Heart left ventricle (tissue), 16 donors: ENCODE measurements around the gene ASRGL1. TPM values are rescaled to one million over a fixed set of nuclear protein-coding genes. Genes with fewer than 3 reads are reported as not detected.

Experiments
- ATAC-seq, 4 donors: fragments of 200-7000 bp; cut with Tn5 transposase; one replicate each; pipeline ENCODE4 v1.9.1; 2020 to 2022; ENCODE audit warnings: moderate library complexity in 4 of 4, mild to moderate bottlenecking in 3 of 4, moderate number of reproducible peaks in 1 of 4
- DNase-seq, 5 donors: peaks; one replicate each; pipeline ENCODE4 v3.0.0-alpha.2; 2020
- H3K27ac ChIP-seq, 12 donors: fragments of 200-600 bp; sonication (generic) in 4 of 12; one replicate each; pipeline versions ENCODE4 v1.5.0 to v1.8.0; 2016 to 2022; ENCODE audit warnings: mild to moderate bottlenecking in 2 of 12
- H3K27me3 ChIP-seq, 9 donors: fragments of 200-600 bp; sonication (generic) in 2 of 9; one replicate each; pipeline versions ENCODE4 v1.5.1 to v1.8.0; 2016 to 2022; ENCODE audit warnings: mild to moderate bottlenecking in 3 of 9
- H3K36me3 ChIP-seq, 9 donors: fragments of 200-600 bp; sonication (generic) in 2 of 9; one replicate each; pipeline versions ENCODE4 v1.5.0 to v1.8.0; 2018 to 2022; ENCODE audit warnings: mild to moderate bottlenecking in 2 of 9
- H3K4me1 ChIP-seq, 12 donors: fragments of 200-600 bp; sonication (generic) in 4 of 12; one replicate each; pipeline versions ENCODE4 v1.5.0 to v1.8.0; 2016 to 2022; ENCODE audit warnings: mild to moderate bottlenecking in 3 of 12
- H3K4me3 ChIP-seq, 12 donors: fragments of 200-600 bp; sonication (generic) in 4 of 12; one replicate each; pipeline versions ENCODE4 v1.5.0 to v1.8.0; 2017 to 2022; ENCODE audit warnings: mild to moderate bottlenecking in 9 of 12, moderate library complexity in 4 of 12
- H3K9me3 ChIP-seq, 12 donors: fragments of 200-600 bp; sonication (generic) in 4 of 12; one replicate each; pipeline versions ENCODE4 v1.5.0 to v1.8.0; 2016 to 2022; ENCODE audit warnings: mild to moderate bottlenecking in 1 of 12
- POLR2A ChIP-seq, 2 donors: fragments of 450-650 bp; IDR thresholded peaks; one replicate each; pipeline ENCODE4 v1.6.1; 2017; ENCODE audit warnings: antibody characterized with exemption in 2 of 2, mild to moderate bottlenecking in 2 of 2, moderate library complexity in 2 of 2
- WGBS, 4 donors: extraction: QIAGEN DNeasy Blood & Tissue Kit in 2 of 4; methylation state at CpG; one replicate each; pipeline versions ENCODE4 v1.1.5 to v1.1.7; 2013 to 2018; 5-methylcytosine and 5-hydroxymethylcytosine counted together
- intact Hi-C, 10 donors: fragments of 100-400 bp; cut with DNase I; formaldehyde crosslinking; loops; one replicate each; pipeline versions ENCODE4 v1.11.1 to v1.14.2; 2022
- polyA plus RNA-seq, 2 donors: library from polyadenylated mRNA; stranded (reverse); fragments of 200-250 nt; gene quantifications; one replicate each; pipeline ENCODE4 v1.2.3, GENCODE V29; 2013
- total RNA-seq, 9 donors: library from RNA; depleted of rRNA in 2 of 9; stranded (reverse); fragments of >200 nt in 2 of 9; fragmentation: NEBNext Ultra II Directional in 3 of 9; extraction: Animal tissue kit (Norgen Biotek cat#: 25700) in 3 of 9; gene quantifications; one replicate each; pipeline versions ENCODE4 v1.1.0 to v1.2.4, GENCODE V29; 2016 to 2023
- TF ChIP-seq, protein P1 (sequence below), 12 donors: fragments of 200-600 bp; sonication (generic) in 4 of 12; IDR thresholded peaks; one replicate each; pipeline versions ENCODE4 v1.5.0 to v1.8.0; 2018 to 2022; ENCODE audit warnings: antibody characterized with exemption in 12 of 12, mild to moderate bottlenecking in 5 of 12
- donor health status: ischemic (EF 13 %, LVEDD 7.1; RV severe dilation, severe dysfunction).
- donor health status: healthy with polysubstance abuse.
- donor health status: DM: no; HTN: yes; CAD: no.
- donor health status: DM: no; HTN: no; CAD: no.
- donor health status: ischemic (EF 25% LVEDD 6.9; RV normal size, moderate dysfunction).
- donor health status: ischemic (EF 25% LVEDD 5.7; RV mildly dilated, moderate dysfunction).
- donor health status: healthy.
- donor health status: DM: yes; HTN: yes; CAD: no.
- donor health status: ischemic (EF 35%, LVEDD 5.7; RV mildly dilated, moderate dysfunction).
- donor health status: nonischemic (EF 11% LVEDD 7.7; RV severe dilation, severe dysfunction).
- donor health status: DM: yes; HTN: yes; CAD: no.
- donor health status: PGD.
- donor health status: ischemic (EF 29% LVEDD 5.4; RV normal size, mild dysfunction).
- donor health status: nonischemic (EF 23%, LVEDD 6.1; RV moderate dilation, normal function).

Gene ASRGL1
- total and polyA plus RNA-seq, 11 donors = 1.4 to 13.2 (median 3.2) TPM

DNA sequence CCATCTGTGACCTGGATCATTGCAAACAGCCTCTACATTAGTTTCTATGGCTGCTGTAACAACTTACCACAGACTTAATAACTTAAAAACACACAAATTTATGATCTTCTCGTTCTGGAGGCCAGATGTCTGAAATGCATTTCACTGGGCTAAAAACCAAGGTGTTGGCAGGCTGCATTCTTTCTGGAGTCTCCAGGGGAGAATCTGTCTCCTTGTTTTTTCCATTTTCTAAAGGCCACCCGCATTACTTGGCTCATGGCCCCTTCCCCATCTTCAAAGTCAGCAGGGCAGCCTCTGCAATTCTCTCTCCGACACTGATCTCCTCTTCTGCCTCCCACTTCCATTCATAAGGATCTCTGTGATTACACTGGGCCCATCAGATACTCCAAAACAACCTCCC is 93.2 kb downstream of the ASRGL1 start:
- DNase-seq = no peak
- ATAC-seq = no peak
- H3K4me3 ChIP-seq = no peak overlapping the region
- peak overlapping the region in 2 of 12 donors; percentile 21 to 84 for H3K27ac ChIP-seq
- no peaks in the 10 kb centered on the region for H3K36me3 ChIP-seq
- H3K27me3 ChIP-seq = no peaks in the 10 kb centered on the region
- intact Hi-C loops = loop anchor here in 1 of 10 donors (5.0 kb wide), 1 partner anchor 72 kb away; no protein-coding TSS in a partner anchor
- peaks cover 0 to 87% (median 12%) of the 10 kb centered on the region in 12 donors for H3K4me1 ChIP-seq
- 67 to 83% (median 75%) methylated on average over 3 of the region's 3 CpGs for WGBS, 4 donors
- no peaks in the 10 kb centered on the region for H3K9me3 ChIP-seq
- TF ChIP-seq, protein P1, sequence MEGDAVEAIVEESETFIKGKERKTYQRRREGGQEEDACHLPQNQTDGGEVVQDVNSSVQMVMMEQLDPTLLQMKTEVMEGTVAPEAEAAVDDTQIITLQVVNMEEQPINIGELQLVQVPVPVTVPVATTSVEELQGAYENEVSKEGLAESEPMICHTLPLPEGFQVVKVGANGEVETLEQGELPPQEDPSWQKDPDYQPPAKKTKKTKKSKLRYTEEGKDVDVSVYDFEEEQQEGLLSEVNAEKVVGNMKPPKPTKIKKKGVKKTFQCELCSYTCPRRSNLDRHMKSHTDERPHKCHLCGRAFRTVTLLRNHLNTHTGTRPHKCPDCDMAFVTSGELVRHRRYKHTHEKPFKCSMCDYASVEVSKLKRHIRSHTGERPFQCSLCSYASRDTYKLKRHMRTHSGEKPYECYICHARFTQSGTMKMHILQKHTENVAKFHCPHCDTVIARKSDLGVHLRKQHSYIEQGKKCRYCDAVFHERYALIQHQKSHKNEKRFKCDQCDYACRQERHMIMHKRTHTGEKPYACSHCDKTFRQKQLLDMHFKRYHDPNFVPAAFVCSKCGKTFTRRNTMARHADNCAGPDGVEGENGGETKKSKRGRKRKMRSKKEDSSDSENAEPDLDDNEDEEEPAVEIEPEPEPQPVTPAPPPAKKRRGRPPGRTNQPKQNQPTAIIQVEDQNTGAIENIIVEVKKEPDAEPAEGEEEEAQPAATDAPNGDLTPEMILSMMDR (IDR thresholded peaks at IDR 0.05) = no peak
- TF ChIP-seq POLR2A (IDR thresholded peaks at IDR 0.05) = no peak

DNA sequence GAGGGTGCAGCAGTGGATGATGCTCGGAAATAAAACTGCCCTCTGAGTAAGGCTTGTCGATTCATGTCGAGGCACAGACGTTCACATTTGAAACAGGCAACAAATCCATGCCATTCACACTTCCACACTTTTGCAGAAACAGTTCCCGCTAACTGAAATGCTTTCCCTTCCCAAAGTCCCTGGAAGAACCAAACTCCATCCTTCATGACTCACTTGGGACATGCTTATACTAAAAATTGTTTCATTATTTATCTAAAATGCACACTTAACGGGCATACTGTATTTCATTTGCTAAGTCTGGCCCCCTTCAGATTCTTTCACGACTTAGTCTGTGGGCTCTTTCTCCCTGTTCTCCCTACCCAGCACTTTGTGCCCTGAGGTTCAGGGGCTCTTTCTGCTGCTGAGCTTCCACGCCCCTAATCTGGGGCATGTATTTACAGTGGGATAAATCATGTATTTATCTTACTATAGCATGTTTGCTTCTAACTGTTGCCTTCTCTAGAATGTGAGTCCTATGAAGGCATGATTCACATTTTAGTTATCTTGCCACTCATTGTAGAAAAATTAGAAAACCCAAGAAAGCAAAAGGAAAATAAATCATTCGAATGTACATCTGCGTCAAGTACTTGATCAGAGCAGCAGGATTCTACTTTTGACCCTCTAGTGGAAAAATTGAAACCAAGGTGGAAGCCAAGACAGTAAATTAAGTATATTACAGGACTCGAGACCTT is 94.1 kb downstream of the ASRGL1 start:
- no peaks in the 10 kb centered on the region for H3K27me3 ChIP-seq
- peaks cover 0 to 95% (median 17%) of the 10 kb centered on the region in 12 donors for H3K4me1 ChIP-seq
- WGBS, 4 donors = 72 to 77% (median 75%) methylated on average over 11 of the region's 11 CpGs
- DNase-seq = no peak
- ATAC-seq = no peak
- H3K4me3 ChIP-seq = no peak overlapping the region
- H3K36me3 ChIP-seq = no peaks in the 10 kb centered on the region
- intact Hi-C loops = loop anchor here in 1 of 10 donors (5.0 kb wide), 1 partner anchor 71 kb away; no protein-coding TSS in a partner anchor
- TF ChIP-seq POLR2A (IDR thresholded peaks at IDR 0.05) = no peak
- TF ChIP-seq, protein P1 (IDR thresholded peaks at IDR 0.05) = no peak
- peak overlapping the region in 1 of 12 donors; percentile 84 for H3K27ac ChIP-seq
- no peaks in the 10 kb centered on the region for H3K9me3 ChIP-seq

- no peak for ATAC-seq
- H3K4me3 ChIP-seq = no peak overlapping the region
Measured at GRCh38 chr11:62432695-62433094, 95.4 kb downstream of the ASRGL1 start.

More at GRCh38 chr11:62432695-62433094, 95.4 kb downstream of the ASRGL1 start:
- no peak for DNase-seq
- Histone ChIP-seq H3K4me1 (peaks cover 0 to 83% (median 18%) of the 10 kb centered on the region in 12 donors), H3K9me3 (no peaks in the 10 kb centered on the region), H3K27me3 (no peaks in the 10 kb centered on the region), H3K27ac (peak overlapping the region in 2 of 12 donors; percentile 42 to 84), H3K36me3 (no peaks in the 10 kb centered on the region)
- TF ChIP-seq POLR2A (IDR thresholded peaks at IDR 0.05) = no peak
- TF ChIP-seq, protein P1 (IDR thresholded peaks at IDR 0.05) = no peak
- WGBS, 4 donors = 85 to 90% (median 86%) methylated on average over 9 of the region's 9 CpGs
- intact Hi-C loops = loop anchor here in 1 of 10 donors (5.0 kb wide), 1 partner anchor 70 kb away; no protein-coding TSS in a partner anchor
